ENCODE measurements around the gene C6orf47.

C6orf47 gene

GRCh38 chr6:31687860-31688693, 27.5 kb upstream of the C6orf47 start:
- DNase-seq (ENCODE audit: low read depth in 2 of 2) = no peak

- DNase-seq (ENCODE audit: low read depth in 2 of 2) = no peak
Observed at GRCh38 chr6:31687321-31687720, 26.7 kb upstream of the C6orf47 start.

- no peak for DNase-seq (ENCODE audit: low read depth in 2 of 2)
Observed at GRCh38 chr6:31686483-31686882, 25.9 kb upstream of the C6orf47 start.

GRCh38 chr6:31683591-31683990, 23.0 kb upstream of the C6orf47 start:
- no peak for DNase-seq (ENCODE audit: low read depth in 2 of 2)

- DNase-seq (ENCODE audit: low read depth in 2 of 2) = no peak
Observed at GRCh38 chr6:31681135-31681671, 20.6 kb upstream of the C6orf47 start.

GRCh38 chr6:31680226-31681134, 19.9 kb upstream of the C6orf47 start, which contains the start of gene LY6G5C:
Gene LY6G5C, minus strand, starts transcription at chr6:31681067. Its CDS starts 694 bp downstream, at chr6:31680373.
- DNase-seq (ENCODE audit: low read depth in 2 of 2) = peak in 1 of 2 donors; percentile 35

GRCh38 chr6:31677955-31678354, 17.4 kb upstream of the C6orf47 start:
- no peak for DNase-seq (ENCODE audit: low read depth in 2 of 2)

GRCh38 chr6:31676904-31677303, 16.3 kb upstream of the C6orf47 start:
- DNase-seq (ENCODE audit: low read depth in 2 of 2) = no peak

GRCh38 chr6:31676322-31676903, 15.8 kb upstream of the C6orf47 start:
- no peak for DNase-seq (ENCODE audit: low read depth in 2 of 2)

GRCh38 chr6:31669676-31670075, 9.1 kb upstream of the C6orf47 start, which contains the start of gene LY6G5B:
Gene LY6G5B, plus strand, starts transcription at chr6:31669976. Its CDS starts 975 bp downstream, at chr6:31670951.
- DNase-seq (ENCODE audit: low read depth in 2 of 2) = no peak

GRCh38 chr6:31666337-31666965, 5.9 kb upstream of the C6orf47 start:
- no peak for DNase-seq (ENCODE audit: low read depth in 2 of 2)

GRCh38 chr6:31665501-31666336, 5.1 kb upstream of the C6orf47 start, which contains the start of gene CSNK2B:
Gene CSNK2B, plus strand, starts transcription at chr6:31666080. Its CDS starts 752 bp downstream, at chr6:31666832.
- peak; percentile 91 to 96 for DNase-seq (ENCODE audit: low read depth in 2 of 2)

- peak; percentile 70 to 73 for DNase-seq (ENCODE audit: low read depth in 2 of 2)
Observed at GRCh38 chr6:31664790-31665500, 4.4 kb upstream of the C6orf47 start, which contains the start of gene GPANK1. Gene GPANK1, minus strand, starts transcription at chr6:31664997. Its CDS starts 519 bp downstream, at chr6:31664478.

- DNase-seq (ENCODE audit: low read depth in 2 of 2) = no peak
Observed at GRCh38 chr6:31663961-31664789, 3.6 kb upstream of the C6orf47 start.

- no peak for DNase-seq (ENCODE audit: low read depth in 2 of 2)
Observed at GRCh38 chr6:31663126-31663960, 2.8 kb upstream of the C6orf47 start.

- no peak for DNase-seq (ENCODE audit: low read depth in 2 of 2)
Observed at GRCh38 chr6:31662124-31662723, 1.6 kb upstream of the C6orf47 start.
